ENCODE data around the gene MYO5C.

DNA sequence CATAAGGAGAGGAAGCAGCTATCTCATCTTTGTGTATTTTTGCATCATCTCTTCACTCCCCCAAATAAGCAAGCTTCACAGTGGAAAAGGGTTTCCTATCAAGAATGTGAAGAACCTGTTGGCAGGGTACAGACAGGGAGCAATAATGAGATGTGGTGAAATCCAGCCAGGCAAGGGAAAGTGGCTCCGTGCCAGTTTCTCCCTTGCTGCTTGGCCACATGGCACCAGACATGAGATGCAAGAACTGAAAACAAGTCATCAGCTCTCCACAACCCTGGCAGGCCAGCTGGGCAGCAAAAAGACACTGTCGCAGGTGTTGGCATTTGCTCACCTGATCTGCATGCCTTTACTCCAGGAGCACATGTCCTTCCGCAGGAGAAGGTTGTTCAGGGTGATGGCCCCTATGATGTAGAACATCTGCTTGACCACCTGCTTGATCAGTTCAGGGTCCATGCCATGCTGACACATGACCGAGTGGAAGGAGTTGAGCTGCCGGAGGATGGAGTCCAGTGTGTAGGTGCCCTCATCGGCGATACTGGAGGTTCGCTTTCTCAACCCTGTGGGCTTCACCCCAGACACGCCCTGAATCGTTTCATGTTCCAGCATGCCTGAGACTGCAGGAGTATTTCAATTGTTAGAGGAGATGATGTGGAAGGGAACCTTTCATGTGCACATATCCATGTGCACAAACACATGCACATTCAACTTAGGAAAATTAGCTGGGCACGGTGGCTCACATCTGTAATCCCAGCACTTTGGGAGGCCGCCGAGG is 23.3 kb upstream of the MYO5C start:
- TF ChIP-seq CTCF (conservative IDR thresholded peaks at IDR 0.05; ENCODE audit: low read depth, low read length) (no peak), RCOR1 (IDR thresholded peaks at IDR 0.05; ENCODE audit: insufficient replicate concordance, low read length) (no peak), POLR2A (IDR thresholded peaks at IDR 0.05; ENCODE audit: low read depth, low read length) (no peak)
